ENCODE data around the gene PCBP3.

The PCBP3 gene

DNA sequence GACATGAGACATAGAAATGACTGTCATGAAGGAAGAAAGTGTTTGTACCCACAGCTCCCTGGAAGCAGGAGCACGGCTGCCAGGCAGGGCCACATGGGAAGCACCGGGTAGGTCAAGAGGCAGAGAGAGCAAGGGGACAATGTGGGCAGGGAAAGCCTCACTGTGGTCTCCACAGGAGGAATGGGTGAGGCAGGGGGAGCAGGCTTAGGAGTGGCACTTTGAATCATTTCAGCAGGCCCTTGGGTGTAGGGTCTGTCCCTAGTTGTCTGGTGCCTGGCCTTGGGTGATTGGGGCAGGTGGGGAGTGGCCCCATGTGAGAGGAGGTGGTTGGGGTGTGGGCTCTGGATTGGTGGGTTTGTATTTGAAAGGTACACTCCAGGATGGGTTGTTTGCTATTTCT lies 83.9 kb downstream of the PCBP3 start:
- no peak for DNase-seq

DNA sequence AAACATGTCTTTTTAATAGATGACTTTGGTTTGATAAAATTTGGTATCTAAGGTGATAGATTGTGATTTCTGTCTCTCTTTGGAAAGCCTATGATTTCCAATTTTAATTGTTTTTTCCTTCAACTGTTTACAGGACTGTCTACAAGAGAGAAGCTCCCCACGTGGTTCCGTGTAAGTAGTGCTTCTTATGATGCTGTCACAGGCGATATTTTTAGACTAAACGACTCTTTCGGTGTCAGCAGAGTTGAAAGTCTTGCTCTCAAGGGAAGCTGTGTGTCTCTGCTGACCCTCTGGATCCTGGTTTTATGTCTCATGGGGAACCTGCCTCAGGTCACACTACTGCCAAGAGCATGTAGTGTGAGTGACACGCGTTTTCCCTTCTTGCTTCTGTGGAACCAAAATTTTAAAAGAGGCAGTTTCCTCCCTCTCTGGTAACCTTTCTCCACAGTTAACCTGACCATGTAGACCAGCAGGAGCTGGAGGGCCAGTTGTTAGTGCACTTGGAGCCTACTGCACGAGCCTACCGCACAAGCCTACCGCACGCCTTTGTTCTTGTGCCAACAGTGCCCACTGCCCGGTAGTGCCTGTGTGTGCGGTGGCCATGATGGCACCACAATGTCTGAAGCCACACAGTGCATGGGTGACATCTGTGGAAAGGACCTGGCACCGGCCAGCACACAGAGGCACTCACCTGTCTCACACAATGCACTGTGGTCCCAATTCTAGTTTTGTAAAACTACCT lies 91.9 kb downstream of the PCBP3 start:
- no peak for DNase-seq

DNA sequence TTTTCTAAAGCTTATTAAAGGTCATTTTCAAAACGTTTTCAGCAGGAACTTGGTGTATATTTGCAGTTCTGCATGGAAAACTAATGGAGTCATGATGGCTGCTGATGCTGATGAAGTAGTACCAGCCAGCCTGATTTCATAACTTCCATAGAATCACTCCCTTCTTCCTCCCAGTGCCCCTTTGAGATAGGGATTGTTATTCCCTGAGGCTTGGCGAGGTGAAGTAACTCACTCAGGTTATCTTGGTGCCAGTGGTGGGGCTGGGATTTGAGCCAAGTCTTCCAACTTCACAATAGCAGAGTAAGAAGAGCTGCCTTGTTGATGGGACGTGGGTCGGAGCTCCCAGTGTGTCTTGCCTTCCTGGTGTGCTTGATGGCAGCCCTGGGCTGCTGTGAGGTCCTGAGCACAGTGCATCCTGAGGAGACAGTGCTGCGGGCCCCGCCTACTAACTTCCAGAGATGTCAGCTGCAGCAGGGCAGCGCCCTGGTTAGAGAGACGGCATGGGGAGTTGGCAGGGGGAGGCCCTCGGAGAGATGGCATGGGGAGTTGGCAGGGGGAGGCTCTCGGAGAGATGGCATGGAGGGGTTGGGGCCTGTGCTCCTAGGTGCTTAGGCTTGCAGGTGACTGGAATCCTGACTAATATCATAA lies 92.6 kb downstream of the PCBP3 start:
- DNase-seq: no peak

DNA sequence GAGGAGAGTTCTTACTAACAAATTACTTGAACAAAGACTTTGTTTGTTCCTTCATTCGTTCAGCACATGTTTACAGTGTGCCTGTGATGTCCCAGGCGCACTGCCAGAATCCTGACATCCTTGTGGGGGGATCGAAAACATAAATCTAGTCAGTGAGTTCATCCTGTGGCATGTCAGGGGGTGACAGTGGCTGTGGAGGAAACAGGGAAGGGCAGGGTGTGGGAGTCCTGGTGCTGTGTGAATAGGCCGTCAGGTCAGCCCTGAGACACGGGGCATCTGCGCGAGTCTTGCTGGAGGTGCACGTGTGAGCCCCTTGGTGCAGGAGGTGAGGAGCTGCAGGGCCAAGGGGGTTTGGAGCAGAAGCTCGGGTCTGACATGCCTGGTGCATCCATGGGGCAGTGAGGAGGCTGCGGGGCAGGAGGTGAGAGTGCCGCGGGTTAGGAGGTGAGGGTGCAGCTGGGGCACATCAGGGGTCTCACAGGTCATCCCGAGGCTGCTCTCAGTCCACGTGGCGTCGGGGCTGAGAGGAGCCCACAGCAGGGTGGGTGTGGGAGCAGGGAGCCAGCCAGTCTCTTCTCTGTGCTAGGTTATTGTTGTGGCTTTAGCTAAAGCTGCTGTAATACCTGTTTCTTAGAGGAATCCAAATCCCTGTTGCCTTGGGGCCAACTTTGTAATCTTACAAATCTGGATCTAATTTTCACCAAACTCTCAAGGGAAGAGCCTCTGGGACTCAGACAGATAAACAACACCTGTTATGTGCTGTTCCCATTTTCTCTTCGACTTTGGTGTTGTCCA lies 93.4 kb downstream of the PCBP3 start:
- DNase-seq: no peak

DNA sequence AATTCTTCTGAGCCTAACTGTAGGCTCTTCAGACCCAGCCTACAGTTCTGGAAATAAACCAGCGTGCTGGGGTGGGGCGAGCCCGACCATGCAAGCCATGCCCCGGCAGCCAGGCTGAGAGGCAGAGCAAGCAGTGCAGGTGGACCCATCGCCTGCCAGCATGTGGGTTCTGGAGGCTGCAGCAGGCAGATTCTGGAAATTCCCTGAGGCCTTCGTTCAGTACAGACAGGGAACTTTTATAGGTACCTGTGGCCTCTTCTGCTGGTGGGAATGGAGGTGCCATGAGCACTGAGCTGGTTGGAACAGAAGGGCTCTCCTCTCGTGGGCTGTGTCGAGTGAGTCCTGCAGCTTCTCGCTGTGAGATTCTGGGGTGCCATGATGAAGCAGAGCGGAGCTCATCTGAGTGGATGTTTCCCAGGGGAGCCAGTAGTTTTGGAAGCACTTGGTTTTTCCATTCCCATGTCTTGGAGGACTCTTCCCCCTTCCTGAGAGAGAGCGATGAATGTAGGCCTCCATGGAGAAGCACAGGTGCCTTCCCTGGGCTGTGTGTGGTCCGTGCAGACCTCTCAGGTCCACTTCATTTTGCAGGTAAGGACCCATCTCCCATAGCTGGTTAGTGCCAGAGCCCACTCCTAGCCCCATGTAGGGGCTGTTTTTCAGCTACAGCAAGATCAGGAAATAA lies 94.1 kb downstream of the PCBP3 start:
- no peak for DNase-seq

DNA sequence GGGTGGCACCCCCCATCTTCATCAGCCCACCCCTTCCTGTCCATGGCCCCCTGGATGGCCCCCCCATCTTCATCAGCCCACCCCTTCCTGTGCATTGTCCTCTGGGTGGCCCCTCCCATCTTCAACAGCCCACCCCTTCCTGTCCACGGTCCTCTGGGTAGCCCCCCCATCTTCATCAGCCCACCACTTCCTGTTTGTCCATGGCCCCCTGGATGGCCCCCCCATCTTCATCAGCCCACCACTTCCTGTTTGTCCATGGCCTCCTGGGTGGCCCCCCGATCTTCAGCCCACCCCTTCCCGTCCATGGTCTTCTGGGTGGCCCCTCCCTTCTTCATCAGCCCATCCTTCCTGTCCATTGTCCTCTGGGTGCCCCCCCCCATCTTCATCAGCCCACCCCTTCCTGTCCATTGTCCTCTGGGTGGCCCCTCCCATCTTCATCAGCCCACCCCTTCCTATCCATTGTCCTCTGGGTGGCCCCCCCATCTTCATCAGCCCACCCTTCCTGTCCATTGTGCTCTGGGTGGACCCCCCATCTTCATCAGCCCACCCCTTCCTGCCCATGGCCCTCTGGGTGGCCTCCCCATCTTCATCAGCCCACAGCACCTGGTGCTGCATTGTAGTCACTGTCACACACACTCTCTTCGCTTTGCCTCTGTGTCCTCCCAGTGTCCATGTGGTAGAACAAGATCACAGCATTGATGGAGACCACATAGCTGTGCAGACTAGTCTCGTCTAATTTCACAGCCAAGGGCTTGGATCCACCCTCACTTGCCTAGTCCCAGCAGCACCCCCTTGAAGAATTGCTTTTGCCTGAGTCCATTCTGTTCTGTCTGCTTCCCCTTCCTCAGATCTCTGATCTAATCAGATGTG lies 95.9 kb downstream of the PCBP3 start:
- no peak for DNase-seq

DNA sequence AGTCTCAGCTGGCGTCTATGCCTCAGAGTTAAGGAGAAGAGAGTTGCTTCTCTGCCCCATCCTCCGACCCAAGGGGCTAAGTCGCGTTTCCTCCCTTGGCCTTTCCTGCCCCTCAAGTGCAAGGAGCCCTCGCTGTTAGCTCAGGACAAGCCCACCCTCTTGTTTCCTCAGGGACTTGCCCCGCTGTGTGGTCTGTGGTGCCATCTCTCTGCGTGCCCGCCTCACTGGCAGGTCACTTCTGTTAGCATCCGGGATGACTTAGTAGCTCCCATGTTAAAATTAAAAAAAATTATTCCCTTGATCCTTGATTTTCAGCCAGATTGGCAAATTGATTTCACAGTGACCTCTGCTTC lies 96.5 kb downstream of the PCBP3 start:
- no peak for DNase-seq

- DNase-seq: no peak
These were observed 97.2 kb downstream of the PCBP3 start for GRCh38 chr21:45740491-45741357.

DNA sequence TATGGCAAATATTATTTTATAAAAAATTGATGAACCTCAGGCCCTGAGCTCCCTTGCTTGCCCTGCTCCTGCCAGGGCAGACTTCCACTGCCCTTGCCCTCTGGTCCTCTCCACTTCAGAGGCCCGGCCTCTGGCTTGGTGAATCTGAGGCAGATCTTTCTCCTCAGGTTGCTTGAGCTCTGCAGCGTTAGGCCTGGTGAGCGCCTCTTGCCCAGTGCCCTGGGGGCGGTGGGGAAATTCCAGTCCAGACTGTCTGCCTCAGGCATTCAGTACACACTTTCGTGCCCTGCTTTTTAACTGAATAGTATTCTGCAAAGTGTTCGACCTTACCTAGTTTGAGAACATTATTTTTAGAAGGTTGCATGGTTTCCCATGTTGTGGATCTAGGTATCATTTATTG lies 98.2 kb downstream of the PCBP3 start:
- no peak for DNase-seq

DNA sequence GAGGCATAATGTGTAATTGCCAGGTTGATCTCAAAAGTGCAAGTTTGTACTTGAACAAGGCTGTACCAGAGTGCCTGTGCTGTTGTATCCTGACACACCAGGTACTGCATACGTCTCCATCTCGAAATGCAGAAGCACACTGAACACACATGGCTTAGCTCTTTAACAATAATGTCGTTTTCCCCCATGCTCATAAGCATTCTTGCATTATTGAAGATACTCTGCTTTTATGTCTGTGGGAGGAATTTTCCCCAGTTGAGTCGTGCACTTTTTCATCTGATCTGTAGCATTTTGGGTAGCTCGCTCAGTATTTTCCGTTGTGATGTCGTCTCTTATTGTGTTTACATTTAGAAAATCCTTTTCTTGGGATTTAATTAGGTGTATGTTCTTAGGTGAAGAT lies 98.7 kb downstream of the PCBP3 start:
- no peak for DNase-seq

- DNase-seq: no peak
These were observed 101.7 kb downstream of the PCBP3 start for GRCh38 chr21:45745256-45745655.

GRCh38 chr21:45747233-45747766 lies 103.8 kb downstream of the PCBP3 start:
- DNase-seq: no peak

- DNase-seq: no peak
These were observed 104.4 kb downstream of the PCBP3 start for GRCh38 chr21:45747802-45748445.

GRCh38 chr21:45748593-45748992 lies 105.1 kb downstream of the PCBP3 start:
- no peak for DNase-seq

DNA sequence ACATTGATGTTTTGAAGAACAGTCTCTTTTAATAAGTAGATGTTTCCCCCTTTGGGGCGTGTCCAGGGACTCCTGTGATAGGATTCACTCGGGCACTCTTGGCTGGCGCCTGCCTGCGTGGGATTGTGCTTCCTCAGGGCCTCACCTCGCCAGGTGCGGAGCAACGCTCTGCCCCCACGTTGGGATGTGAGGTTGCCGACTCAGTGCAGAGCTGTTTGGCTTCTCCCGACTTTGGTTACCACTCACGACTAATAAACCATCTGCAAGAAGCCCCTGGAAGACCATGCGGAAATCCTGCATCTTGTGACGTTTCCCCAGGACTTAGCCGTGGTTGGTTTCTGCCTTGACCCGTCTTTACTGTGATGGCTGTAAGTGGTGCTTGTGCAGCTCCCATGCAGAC lies 106.4 kb downstream of the PCBP3 start:
- DNase-seq: no peak

- no peak for DNase-seq
These were observed 107.4 kb downstream of the PCBP3 start for GRCh38 chr21:45750936-45751335.

- DNase-seq: no peak
These were observed 109.9 kb downstream of the PCBP3 start for GRCh38 chr21:45753445-45753844.

DNA sequence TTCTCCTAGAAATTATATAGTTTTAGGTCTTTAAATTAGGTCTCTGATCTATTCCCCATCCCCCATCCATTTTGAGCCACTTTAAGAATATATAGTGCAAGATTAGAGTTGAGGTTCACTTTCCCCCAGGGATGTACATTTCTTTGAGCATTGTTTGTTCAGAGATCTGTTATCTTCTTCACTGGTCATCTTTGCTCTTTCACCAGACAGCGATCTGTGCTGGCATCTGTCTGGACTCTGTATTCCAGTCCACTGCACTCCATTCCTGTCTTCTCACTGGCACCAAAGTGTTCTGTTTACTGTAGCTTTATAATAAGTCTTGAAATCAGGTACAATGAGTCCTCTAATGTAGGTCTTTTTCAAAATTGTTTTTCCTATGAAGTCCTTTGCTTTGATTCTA lies 112.5 kb downstream of the PCBP3 start:
- no peak for DNase-seq

- no peak for DNase-seq
These were observed 113.1 kb downstream of the PCBP3 start for GRCh38 chr21:45756669-45757068.

GRCh38 chr21:45761704-45762103 lies 118.2 kb downstream of the PCBP3 start:
- no peak for DNase-seq

DNA sequence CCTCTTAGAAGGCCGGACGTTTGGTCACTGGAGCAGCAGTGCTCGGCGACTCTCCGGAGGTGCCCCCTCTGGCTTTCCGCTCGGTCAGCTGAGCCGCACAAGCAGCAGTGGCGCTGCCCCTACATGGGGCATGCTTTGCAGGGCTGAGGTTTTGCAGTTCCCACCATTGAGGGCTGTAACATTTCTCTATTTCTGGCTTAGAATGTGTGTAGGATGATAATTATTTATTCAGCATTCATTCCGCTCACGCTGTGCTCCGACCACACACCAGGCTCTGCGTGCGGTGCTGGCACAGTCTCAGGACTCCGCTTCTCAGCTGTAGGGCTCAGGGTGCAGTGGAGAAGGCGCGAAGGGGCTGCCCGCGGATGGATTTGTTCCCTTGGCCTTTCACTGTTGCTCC lies 119.5 kb downstream of the PCBP3 start:
- DNase-seq: no peak

Data from retina (tissue), 1 donor.